ENCODE results near the gene LIN7C.

LIN7C gene

DNA sequence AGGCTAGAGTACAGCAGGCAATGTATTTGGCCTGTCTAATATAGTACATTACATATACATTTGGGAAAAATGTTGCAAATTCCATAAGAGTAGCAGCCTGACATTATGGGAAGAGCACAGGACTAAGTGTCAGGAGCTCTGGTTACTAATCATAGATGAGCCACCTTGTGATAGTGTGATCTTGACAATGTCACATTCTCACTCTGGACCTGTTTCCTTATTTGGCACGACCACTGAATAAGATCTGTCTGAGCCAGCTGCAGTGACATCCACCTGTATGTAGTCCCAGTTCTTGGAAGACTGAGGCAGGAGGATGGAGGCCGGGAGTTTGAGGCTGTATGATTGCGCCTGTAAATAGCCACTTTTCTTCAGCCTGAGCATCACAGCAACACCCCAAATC lies 5.7 kb upstream of the LIN7C start:
- Histone ChIP-seq H3K36me3 (ENCODE audit: control insufficient read depth, insufficient read depth, low read length) (no peaks in the 10 kb centered on the region), H3K27ac (ENCODE audit: low read length) (no peak overlapping the region), H3K9me3 (ENCODE audit: control insufficient read depth, insufficient read depth, low read length) (no peaks in the 10 kb centered on the region), H3K4me1 (ENCODE audit: control insufficient read depth, insufficient read depth, low read length) (no peaks in the 10 kb centered on the region; the same call in 1 of the 2 replicates), H3K4me3 (ENCODE audit: low read length) (no peak overlapping the region), H3K27me3 (ENCODE audit: control insufficient read depth, insufficient read depth, low read length) (no peaks in the 10 kb centered on the region)
- DNase-seq (ENCODE audit: low read depth, low spot score), result no peak
- no CpG with 5 or more reads among the region's 3 CpGs for WGBS (ENCODE audit: insufficient coverage, insufficient read length)

DNA sequence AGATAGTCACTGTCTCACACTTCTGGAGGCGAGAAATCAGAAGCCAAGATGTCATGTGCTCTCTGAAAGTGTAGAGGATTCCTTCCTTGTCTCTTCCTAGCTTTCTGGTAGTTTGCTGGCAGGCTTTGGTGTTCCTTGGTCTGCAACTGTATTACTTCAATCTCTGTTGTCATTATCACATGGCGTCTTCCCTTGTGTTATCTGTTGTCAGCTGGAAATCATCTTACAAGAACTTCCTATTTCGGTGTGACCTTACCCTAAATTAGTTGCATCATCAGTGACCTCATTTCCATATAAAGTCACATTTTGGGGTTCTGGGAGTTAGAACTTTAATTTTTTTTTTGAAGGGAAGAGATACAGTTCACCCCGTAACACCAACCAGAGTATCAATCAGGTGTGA lies 3.3 kb upstream of the LIN7C start:
- WGBS (ENCODE audit: insufficient coverage, insufficient read length), result no CpG with 5 or more reads among the region's 4 CpGs
- Histone ChIP-seq H3K4me3 (ENCODE audit: low read length) (no peak overlapping the region), H3K36me3 (ENCODE audit: control insufficient read depth, insufficient read depth, low read length) (no peaks in the 10 kb centered on the region), H3K27ac (ENCODE audit: low read length) (no peak overlapping the region), H3K27me3 (ENCODE audit: control insufficient read depth, insufficient read depth, low read length) (no peaks in the 10 kb centered on the region), H3K9me3 (ENCODE audit: control insufficient read depth, insufficient read depth, low read length) (no peaks in the 10 kb centered on the region), H3K4me1 (ENCODE audit: control insufficient read depth, insufficient read depth, low read length) (peaks cover 3% of the 10 kb centered on the region; the same call in 1 of the 2 replicates)
- no peak for DNase-seq (ENCODE audit: low read depth, low spot score)

DNA sequence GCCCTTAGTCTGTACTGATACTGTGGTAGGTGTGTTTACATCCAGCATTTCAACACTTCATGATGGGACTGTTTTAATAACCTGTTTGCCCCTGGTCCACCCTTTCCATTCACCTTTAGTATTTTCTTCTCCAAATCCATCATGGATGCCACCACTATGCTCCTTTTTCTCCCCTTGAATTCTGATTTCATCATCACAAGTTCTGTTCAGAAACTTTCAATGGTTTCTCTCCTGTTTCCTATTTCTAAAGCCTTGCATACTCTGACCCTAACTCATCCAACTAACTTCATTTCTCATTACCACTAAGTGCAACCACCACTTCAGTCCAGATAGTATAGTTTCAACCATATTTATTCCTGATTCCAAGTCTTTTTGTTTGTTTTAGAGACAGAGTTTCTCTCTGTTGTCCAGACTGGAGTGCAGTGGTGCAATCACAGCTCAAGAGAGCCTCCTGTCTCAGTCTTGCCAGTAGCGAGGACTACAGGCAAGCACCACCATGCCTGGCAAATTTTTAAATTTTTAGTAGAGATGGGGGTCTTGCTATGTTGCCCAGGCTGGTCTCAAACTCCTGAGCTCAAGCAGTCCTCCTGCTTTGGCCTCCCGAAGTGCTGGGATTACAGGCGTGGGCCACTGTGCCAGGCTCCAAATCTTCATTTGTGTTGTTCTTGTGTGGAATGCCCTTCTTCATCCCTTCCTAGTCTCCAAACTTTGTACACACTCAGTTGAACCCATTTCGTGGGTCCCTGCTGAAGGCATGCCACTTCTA lies 1.2 kb upstream of the LIN7C start:
- Histone ChIP-seq H3K36me3 (ENCODE audit: control insufficient read depth, insufficient read depth, low read length) (no peaks in the 10 kb centered on the region), H3K27ac (ENCODE audit: low read length) (no peak overlapping the region)
- no CpG with 5 or more reads among the region's 4 CpGs for WGBS (ENCODE audit: insufficient coverage, insufficient read length)

DNA sequence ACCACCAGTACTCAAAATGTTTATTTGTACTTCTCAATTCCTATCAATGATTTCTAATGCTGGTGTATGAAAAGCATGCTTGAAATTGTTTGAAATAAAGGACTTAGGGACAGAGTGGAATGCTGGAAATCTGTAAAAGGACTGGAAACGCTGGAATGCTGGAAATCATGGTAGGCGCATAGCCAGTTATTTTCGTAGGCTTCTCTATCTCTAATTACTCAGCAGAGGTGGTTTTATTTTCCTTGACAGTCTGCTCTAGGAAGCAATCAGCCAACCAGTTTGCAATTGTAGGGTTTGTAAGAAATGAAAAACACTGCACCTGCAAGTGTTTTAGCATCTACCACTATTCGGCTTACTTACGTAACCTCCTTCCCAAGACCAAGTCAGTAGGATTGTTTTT lies 788 bp downstream of the LIN7C start:
- Histone ChIP-seq H3K4me1 (ENCODE audit: control insufficient read depth, insufficient read depth, low read length) (peaks cover 3% of the 10 kb centered on the region; the same call in 1 of the 2 replicates), H3K27me3 (ENCODE audit: control insufficient read depth, insufficient read depth, low read length) (no peaks in the 10 kb centered on the region), H3K4me3 (ENCODE audit: low read length) (peak overlapping the region; percentile 84; the same call in 1 of the 2 replicates), H3K27ac (ENCODE audit: low read length) (no peak overlapping the region), H3K9me3 (ENCODE audit: control insufficient read depth, insufficient read depth, low read length) (no peaks in the 10 kb centered on the region), H3K36me3 (ENCODE audit: control insufficient read depth, insufficient read depth, low read length) (no peaks in the 10 kb centered on the region; the same call in 1 of the 2 replicates)
- no CpG with 5 or more reads among the region's 5 CpGs for WGBS (ENCODE audit: insufficient coverage, insufficient read length)
- DNase-seq (ENCODE audit: low read depth, low spot score), result no peak

More for the DNA sequence above, 1.2 kb upstream of the LIN7C start:
- no peaks in the 10 kb centered on the region for H3K27me3 ChIP-seq (ENCODE audit: control insufficient read depth, insufficient read depth, low read length)
- H3K4me1 ChIP-seq (ENCODE audit: control insufficient read depth, insufficient read depth, low read length), result peaks cover 3% of the 10 kb centered on the region; the same call in 1 of the 2 replicates
- no peak overlapping the region for H3K4me3 ChIP-seq (ENCODE audit: low read length)
- H3K9me3 ChIP-seq (ENCODE audit: control insufficient read depth, insufficient read depth, low read length), result no peaks in the 10 kb centered on the region
- DNase-seq (ENCODE audit: low read depth, low spot score), result no peak

DNA sequence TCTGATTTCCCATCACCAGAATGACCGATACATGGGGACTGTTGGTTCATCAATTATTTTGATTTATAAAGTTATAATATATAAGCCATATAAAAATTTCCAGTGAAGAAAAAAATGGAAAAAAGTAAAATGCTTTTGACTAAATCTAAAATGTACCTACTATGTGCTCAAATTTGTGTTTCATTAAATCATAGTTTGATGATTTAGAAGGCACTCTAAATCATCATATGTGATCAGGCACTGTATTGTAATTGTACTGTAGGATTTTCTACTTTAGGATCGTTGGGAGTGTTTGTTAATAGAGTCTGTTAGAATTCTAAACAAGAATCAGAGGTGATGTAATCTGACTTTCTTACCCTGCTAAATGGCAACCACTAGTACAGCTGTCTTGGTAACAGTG lies 2.4 kb downstream of the LIN7C start:
- Histone ChIP-seq H3K4me1 (ENCODE audit: control insufficient read depth, insufficient read depth, low read length) (peaks cover 3% of the 10 kb centered on the region; the same call in 1 of the 2 replicates), H3K27me3 (ENCODE audit: control insufficient read depth, insufficient read depth, low read length) (no peaks in the 10 kb centered on the region), H3K36me3 (ENCODE audit: control insufficient read depth, insufficient read depth, low read length) (no peaks in the 10 kb centered on the region; the same call in 1 of the 2 replicates), H3K9me3 (ENCODE audit: control insufficient read depth, insufficient read depth, low read length) (no peaks in the 10 kb centered on the region), H3K27ac (ENCODE audit: low read length) (no peak overlapping the region), H3K4me3 (ENCODE audit: low read length) (no peak overlapping the region)
- DNase-seq (ENCODE audit: low read depth, low spot score), result no peak
- no CpG with 5 or more reads among the region's 2 CpGs for WGBS (ENCODE audit: insufficient coverage, insufficient read length)

DNA sequence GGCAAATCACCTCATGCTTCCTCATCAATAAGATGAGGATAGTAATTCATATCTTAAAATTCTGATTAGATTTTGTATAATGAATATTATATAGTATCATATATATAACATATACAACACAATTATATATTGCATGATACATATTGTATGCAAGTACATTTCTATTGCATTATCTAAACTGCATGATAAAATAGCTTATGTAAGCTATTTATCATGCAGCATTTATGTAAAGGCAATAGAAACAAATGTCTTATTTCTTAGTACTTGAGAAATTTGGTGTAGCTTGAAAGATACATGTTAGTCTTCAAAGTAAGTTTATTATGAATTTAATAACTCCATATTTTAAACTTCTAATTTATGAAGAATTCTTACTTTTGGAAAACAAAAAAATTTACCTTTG lies 5.5 kb downstream of the LIN7C start:
- Histone ChIP-seq H3K36me3 (ENCODE audit: control insufficient read depth, insufficient read depth, low read length) (no peaks in the 10 kb centered on the region; the same call in 1 of the 2 replicates), H3K4me1 (ENCODE audit: control insufficient read depth, insufficient read depth, low read length) (0 out of 2 replicates have a peak, but pooled peaks cover 3% of the 10 kb centered on the region), H3K9me3 (ENCODE audit: control insufficient read depth, insufficient read depth, low read length) (no peaks in the 10 kb centered on the region), H3K27me3 (ENCODE audit: control insufficient read depth, insufficient read depth, low read length) (no peaks in the 10 kb centered on the region), H3K4me3 (ENCODE audit: low read length) (no peak overlapping the region), H3K27ac (ENCODE audit: low read length) (no peak overlapping the region)
- DNase-seq (ENCODE audit: low read depth, low spot score), result no peak

DNA sequence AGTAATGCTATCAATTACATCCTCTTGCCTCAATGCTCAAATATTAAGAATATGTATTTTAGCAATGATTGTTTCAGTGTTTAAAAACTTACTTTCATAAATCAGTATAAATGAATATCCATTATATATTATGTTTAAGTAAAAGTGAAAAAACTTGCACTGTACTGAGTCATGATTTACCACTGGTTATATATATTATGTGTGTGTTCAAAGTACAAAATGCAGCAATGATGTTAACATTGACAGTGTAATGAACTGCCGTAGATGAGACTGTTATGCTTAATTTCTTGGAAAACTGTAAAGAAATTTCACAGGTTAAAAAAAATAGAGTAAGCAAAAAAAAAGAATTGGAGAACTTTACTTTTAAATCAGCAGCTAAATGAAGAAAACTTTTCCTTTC lies 8.7 kb downstream of the LIN7C start:
- WGBS (ENCODE audit: insufficient coverage, insufficient read length), result no CpG with 5 or more reads among the region's 1 CpG
- H3K4me3 ChIP-seq (ENCODE audit: low read length), result no peak overlapping the region
- H3K27me3 ChIP-seq (ENCODE audit: control insufficient read depth, insufficient read depth, low read length), result no peaks in the 10 kb centered on the region
- DNase-seq (ENCODE audit: low read depth, low spot score), result no peak
- no peaks in the 10 kb centered on the region; the same call in 1 of the 2 replicates for H3K36me3 ChIP-seq (ENCODE audit: control insufficient read depth, insufficient read depth, low read length)
- H3K4me1 ChIP-seq (ENCODE audit: control insufficient read depth, insufficient read depth, low read length), result no peaks in the 10 kb centered on the region
- H3K9me3 ChIP-seq (ENCODE audit: control insufficient read depth, insufficient read depth, low read length), result no peaks in the 10 kb centered on the region
- H3K27ac ChIP-seq (ENCODE audit: low read length), result no peak overlapping the region

DNA sequence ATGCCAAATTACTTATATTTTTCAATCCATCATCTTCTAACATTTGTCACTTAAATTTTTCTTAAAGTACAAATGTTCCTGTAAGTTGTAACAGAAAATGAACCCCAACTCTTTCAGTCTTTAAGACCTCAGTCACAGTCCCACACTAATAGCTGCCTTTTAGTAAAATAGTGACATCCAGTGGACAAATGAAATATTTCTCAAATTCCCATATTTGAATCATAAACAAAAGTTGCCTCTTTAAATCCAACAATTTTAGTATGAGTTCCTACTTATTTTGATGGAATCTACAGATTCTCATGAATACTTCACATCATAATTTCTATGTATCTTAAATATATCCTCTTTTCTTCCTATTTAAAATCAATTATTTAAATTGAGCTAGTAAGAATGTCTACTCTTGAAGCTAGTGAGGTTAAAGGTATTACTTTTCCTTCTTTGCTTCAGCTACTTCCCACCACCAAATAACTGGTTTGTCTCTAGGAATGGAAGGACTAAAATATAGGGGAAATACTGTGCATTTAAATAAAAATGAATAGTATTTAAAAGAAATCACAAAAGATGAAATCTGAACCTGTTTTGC lies 9.2 kb downstream of the LIN7C start:
- Histone ChIP-seq H3K4me3 (ENCODE audit: low read length) (no peak overlapping the region), H3K27ac (ENCODE audit: low read length) (no peak overlapping the region), H3K27me3 (ENCODE audit: control insufficient read depth, insufficient read depth, low read length) (no peaks in the 10 kb centered on the region), H3K4me1 (ENCODE audit: control insufficient read depth, insufficient read depth, low read length) (no peaks in the 10 kb centered on the region), H3K9me3 (ENCODE audit: control insufficient read depth, insufficient read depth, low read length) (no peaks in the 10 kb centered on the region), H3K36me3 (ENCODE audit: control insufficient read depth, insufficient read depth, low read length) (no peaks in the 10 kb centered on the region; the same call in 1 of the 2 replicates)
- no peak for DNase-seq (ENCODE audit: low read depth, low spot score)

DNA sequence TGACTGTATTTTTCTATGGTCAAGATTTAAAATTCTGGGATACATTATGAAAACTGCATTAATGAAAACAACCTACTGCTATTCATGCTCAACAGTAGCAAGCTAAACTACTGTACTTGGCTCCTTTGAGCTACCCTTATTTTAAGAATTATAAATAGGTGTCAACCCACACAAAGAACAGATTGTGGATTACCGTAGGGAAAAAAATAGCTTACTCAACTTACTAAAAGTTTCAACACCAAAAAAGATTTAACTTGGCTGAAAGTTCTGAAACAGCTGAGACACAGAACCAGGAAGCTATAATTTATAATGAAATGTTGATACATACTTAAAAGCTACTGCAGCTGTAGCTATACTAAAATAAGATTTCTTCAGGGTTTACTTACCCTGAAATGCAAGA lies 10.1 kb downstream of the LIN7C start:
- no peak for DNase-seq (ENCODE audit: low read depth, low spot score)
- WGBS (ENCODE audit: insufficient coverage, insufficient read length), result no CpG with 5 or more reads among the region's 1 CpG
- Histone ChIP-seq H3K27me3 (ENCODE audit: control insufficient read depth, insufficient read depth, low read length) (no peaks in the 10 kb centered on the region), H3K4me1 (ENCODE audit: control insufficient read depth, insufficient read depth, low read length) (no peaks in the 10 kb centered on the region), H3K9me3 (ENCODE audit: control insufficient read depth, insufficient read depth, low read length) (no peaks in the 10 kb centered on the region), H3K4me3 (ENCODE audit: low read length) (no peak overlapping the region), H3K36me3 (ENCODE audit: control insufficient read depth, insufficient read depth, low read length) (no peaks in the 10 kb centered on the region; the same call in 1 of the 2 replicates), H3K27ac (ENCODE audit: low read length) (no peak overlapping the region)

DNA sequence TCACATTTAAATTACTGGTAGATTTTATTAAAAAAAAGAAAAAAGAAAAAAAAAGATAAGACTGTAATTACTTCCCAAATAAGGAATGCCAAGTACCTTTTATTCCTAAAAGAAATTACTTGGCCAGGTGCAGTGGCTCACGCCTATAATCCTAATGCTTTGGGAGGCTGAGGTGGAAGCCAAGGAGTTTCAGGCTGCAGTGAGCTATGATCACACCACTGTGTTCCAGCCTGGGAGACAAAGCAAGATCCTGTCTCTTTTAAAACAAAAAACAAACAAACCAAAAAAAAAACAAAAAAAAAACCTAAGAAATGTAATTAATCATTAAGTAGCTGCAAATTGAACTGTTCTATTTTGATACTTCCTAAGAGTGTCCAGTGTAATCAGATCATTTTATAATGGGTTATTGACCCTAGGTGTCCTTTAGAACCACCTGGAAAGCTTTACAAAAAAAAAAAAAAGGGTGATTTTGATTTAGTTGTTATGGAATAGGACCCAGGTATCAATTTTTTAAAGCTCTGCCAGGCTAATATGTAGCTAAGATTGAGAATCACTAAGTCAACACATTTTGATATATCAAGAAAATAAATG lies 10.8 kb downstream of the LIN7C start:
- H3K4me3 ChIP-seq (ENCODE audit: low read length), result no peak overlapping the region
- H3K36me3 ChIP-seq (ENCODE audit: control insufficient read depth, insufficient read depth, low read length), result no peaks in the 10 kb centered on the region; the same call in 1 of the 2 replicates
- H3K27me3 ChIP-seq (ENCODE audit: control insufficient read depth, insufficient read depth, low read length), result no peaks in the 10 kb centered on the region
- no peaks in the 10 kb centered on the region for H3K9me3 ChIP-seq (ENCODE audit: control insufficient read depth, insufficient read depth, low read length)
- no peaks in the 10 kb centered on the region for H3K4me1 ChIP-seq (ENCODE audit: control insufficient read depth, insufficient read depth, low read length)
- DNase-seq (ENCODE audit: low read depth, low spot score), result no peak
- no peak overlapping the region for H3K27ac ChIP-seq (ENCODE audit: low read length)
- WGBS (ENCODE audit: insufficient coverage, insufficient read length), result no CpG with 5 or more reads among the region's 1 CpG
